Mucosa of stomach (tissue), 1 donor: ENCODE measurements around the gene ACBD6.
"Not testable (repeated sequence)": the region's sequence is repeated elsewhere in the genome, so short reads cannot be mapped to it uniquely, and the experiment has no call there.

Experiments
- H3K27me3 ChIP-seq: one replicate; pipeline ENCODE4 v1.7.0; 2013; ENCODE audit warnings: mild to moderate bottlenecking, low read length; ENCODE audit not compliant: control insufficient read depth, insufficient read depth
- H3K36me3 ChIP-seq: one replicate; pipeline ENCODE4 v1.7.0; 2013; ENCODE audit warnings: low read length; ENCODE audit not compliant: control insufficient read depth, insufficient read depth
- H3K4me1 ChIP-seq: one replicate; pipeline ENCODE4 v1.7.0; 2013; ENCODE audit warnings: mild to moderate bottlenecking, low read length; ENCODE audit not compliant: control insufficient read depth, insufficient read depth
- H3K4me3 ChIP-seq: one replicate; pipeline ENCODE4 v1.7.0; 2013; ENCODE audit warnings: low read length
- H3K9ac ChIP-seq: one replicate; pipeline ENCODE4 v1.7.0; 2013; ENCODE audit warnings: mild to moderate bottlenecking, low read length, moderate library complexity
- H3K9me3 ChIP-seq: one replicate; pipeline ENCODE4 v1.7.0; 2013; ENCODE audit warnings: mild to moderate bottlenecking, low read length, moderate library complexity; ENCODE audit not compliant: control insufficient read depth
- donor health status: Pancreatic carcinoma.

ACBD6 gene, protein sequence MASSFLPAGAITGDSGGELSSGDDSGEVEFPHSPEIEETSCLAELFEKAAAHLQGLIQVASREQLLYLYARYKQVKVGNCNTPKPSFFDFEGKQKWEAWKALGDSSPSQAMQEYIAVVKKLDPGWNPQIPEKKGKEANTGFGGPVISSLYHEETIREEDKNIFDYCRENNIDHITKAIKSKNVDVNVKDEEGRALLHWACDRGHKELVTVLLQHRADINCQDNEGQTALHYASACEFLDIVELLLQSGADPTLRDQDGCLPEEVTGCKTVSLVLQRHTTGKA

DNA sequence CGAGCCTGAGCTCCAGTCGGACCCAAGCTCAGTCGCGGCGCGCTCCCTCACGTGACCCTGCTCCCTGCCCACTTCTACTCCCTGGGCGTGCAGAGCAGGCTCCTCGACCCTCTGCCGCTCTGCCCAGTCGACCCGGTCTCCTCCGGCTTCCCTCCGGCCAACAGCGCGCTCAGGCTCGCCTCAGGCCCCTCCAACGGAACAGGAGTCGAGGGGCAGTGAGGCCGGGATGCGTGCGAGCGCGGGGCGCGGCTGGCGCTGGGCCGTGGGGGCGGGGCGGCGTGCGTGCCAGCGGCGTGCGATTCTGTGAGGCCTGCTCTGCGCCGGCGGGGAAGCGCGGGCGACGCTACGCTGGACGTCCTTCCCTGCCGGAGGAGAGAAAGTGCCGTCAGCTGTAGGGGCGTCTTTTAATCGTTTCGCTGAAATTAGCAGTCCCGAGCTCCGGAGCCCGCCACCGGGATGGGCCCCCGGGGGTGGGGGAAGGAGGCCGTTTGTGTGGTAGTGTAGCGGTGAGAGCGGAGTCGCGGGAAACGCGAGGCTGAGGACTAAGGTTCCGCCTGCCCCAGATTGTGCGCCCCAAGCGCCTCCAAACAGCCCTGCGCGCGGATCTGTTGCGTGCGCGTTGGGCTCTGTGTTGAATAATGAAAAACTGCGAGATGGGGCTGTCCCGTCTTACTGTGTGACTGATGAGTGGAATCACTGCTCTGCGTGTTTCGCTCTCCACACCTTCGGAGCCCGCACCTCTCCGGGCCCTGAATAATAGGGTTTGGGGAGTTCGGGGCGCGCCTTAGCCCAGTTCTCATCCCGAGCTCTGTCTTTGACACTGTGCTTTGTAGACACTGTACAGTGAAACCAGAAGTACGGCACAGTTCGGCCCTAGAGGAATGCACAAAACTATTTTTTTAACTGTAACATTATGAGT, at the start of gene ACBD6:
ACBD6 (minus strand) TSS at position 217 of the 919 bp plus-strand sequence. CDS start 311 bp downstream, outside the sequence.
- Histone ChIP-seq H3K4me3 (peak within 1 kb of the TSS; percentile 87), H3K36me3 (no peaks in the 10 kb centered on the region), H3K9me3 (no peaks in the 10 kb centered on the region), H3K4me1 (peaks cover 5% of the 10 kb centered on the region), H3K27me3 (no peaks in the 10 kb centered on the region), H3K9ac (peak within 1 kb of the TSS; percentile 78)

DNA sequence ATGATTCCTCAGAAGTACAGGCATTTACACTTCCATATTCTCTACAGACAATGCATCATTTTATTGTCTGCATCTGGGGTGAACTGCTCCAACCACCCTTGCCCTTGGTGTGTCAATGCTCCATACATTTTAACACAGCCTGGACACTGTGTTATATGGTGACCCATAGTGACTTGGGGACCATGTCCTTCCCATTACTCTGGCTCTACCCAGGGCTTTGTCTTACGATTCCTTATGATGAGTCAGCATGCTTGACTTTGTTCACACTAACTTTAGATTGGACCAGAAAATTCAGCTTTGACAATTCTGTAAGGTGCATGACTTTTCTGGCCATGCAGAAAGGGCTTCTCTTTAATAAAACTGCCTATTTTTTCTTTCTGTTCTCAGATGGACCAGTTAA, 49.6 kb upstream of the ACBD6 start:
- no peaks in the 10 kb centered on the region for H3K27me3 ChIP-seq
- no peak overlapping the region for H3K4me3 ChIP-seq
- H3K36me3 ChIP-seq: no peaks in the 10 kb centered on the region
- H3K4me1 ChIP-seq: no peaks in the 10 kb centered on the region
- H3K9ac ChIP-seq: no peak overlapping the region
- H3K9me3 ChIP-seq: no peaks in the 10 kb centered on the region

DNA sequence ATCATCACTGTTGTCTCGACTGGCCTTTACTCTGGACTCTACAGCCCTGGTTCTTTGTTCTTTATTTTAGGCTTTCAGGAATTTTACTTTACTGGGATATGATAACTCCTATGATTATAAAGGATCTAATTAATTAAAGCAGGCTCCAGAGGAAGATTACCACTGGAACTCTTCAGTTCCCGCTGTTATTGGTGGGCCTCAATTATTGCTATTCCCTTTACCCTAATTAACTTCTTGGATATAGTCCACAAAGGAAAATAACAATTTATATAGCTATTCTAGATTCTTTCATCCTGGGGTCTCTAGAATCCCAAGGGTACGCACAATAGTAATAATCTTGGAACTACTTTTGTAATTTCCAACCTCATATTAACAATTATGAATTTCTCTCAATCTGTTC, 47.9 kb upstream of the ACBD6 start:
- Histone ChIP-seq H3K4me1 (no peaks in the 10 kb centered on the region), H3K9me3 (no peaks in the 10 kb centered on the region), H3K9ac (no peak overlapping the region), H3K4me3 (no peak overlapping the region), H3K27me3 (no peaks in the 10 kb centered on the region), H3K36me3 (no peaks in the 10 kb centered on the region)

DNA sequence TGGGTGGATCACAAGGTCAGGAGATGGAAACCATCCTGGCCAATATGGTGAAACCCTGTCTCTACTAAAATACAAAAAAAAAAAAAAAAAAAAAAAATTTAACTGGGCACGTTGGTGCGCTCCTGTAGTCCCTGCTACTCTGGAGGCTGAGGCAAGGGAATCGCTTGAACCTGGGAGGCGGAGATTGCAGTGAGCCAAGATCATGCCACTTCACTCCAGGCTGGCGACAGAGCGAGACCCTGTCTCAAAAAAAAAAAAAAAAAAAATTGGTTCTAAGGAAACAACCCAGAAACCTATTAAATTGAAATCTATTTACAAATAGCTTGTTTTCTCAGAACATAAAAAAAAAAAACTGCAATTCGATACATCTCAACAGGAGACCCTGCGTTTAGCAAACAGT, 47.4 kb upstream of the ACBD6 start:
- H3K9ac ChIP-seq, H3K27me3 ChIP-seq, H3K4me3 ChIP-seq, H3K4me1 ChIP-seq, H3K9me3 ChIP-seq, H3K36me3 ChIP-seq: not testable (repeated sequence)

DNA sequence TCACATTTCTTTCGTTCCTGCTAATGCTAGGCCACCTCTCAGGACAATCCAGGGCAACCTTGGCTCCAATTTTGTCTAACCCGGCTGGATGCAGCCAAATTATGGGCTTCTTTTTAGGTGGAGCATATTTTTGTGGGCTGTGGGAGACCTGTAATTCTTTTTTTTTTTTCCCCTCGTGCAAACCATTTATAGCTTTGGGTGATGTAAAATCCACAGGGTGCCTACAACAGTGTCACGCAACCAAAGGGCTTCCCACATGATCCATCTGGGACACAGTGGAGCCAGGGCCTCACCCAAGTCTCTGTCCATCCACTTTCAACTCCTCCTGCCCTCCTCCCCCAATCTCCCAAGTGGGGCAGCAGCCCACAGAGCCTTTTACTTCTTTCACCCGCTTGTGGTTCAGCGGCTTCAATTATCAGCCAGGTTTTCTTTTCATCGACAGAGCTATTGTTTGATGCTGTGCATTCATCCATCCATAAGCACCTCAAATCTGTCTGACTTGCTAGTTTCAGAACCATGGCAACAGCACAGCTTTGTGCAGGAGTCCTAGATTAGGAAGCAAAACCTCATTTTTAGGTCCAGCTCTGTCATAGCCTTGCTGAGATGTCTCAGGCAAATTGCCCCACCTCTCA, 46.4 kb upstream of the ACBD6 start:
- Histone ChIP-seq H3K9me3 (no peaks in the 10 kb centered on the region), H3K36me3 (no peaks in the 10 kb centered on the region), H3K4me3 (no peak overlapping the region), H3K4me1 (no peaks in the 10 kb centered on the region), H3K9ac (no peak overlapping the region), H3K27me3 (no peaks in the 10 kb centered on the region)

DNA sequence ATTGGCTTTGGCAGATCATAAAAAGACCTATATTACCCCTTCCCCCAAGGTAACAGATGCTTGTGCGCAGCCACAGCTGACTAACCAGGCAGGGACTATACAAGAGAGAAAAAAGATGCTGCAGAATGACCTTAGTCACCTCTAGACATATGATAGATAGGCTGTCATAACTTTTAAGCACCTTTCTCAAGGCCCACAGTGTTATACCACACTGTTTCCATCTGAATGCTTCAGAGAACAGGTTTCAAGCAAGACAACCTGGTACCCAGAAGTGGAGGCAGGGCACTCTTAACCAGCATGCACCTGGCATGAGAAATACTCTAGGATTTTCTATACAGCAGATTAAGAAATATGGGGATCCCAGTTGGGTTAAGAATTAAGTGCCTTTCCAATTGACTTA, 43.6 kb upstream of the ACBD6 start:
- H3K9ac ChIP-seq: no peak overlapping the region
- no peaks in the 10 kb centered on the region for H3K27me3 ChIP-seq
- H3K4me3 ChIP-seq: no peak overlapping the region
- no peaks in the 10 kb centered on the region for H3K4me1 ChIP-seq
- no peaks in the 10 kb centered on the region for H3K36me3 ChIP-seq
- no peaks in the 10 kb centered on the region for H3K9me3 ChIP-seq

DNA sequence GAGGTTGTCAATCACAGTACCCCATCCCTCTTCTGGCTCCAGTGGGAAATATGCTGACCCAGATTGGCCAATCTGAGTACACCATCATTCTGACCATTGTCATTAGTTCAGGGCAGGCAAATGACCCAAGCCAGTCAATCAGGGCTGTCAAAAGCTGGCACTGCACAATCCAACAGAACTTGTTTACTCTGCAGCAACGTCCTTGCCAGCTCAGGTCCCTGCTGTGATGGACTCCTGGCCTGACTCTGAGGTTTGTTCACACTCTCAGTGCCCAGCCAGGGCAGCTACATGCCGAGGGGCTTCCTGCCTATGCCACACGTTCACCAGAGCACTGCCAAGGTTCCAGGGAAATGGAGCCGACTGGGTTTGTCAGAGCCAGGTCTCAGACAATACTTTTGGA, 41.7 kb upstream of the ACBD6 start:
- no peaks in the 10 kb centered on the region for H3K9me3 ChIP-seq
- no peak overlapping the region for H3K4me3 ChIP-seq
- no peaks in the 10 kb centered on the region for H3K4me1 ChIP-seq
- H3K9ac ChIP-seq: no peak overlapping the region
- no peaks in the 10 kb centered on the region for H3K36me3 ChIP-seq
- no peaks in the 10 kb centered on the region for H3K27me3 ChIP-seq

DNA sequence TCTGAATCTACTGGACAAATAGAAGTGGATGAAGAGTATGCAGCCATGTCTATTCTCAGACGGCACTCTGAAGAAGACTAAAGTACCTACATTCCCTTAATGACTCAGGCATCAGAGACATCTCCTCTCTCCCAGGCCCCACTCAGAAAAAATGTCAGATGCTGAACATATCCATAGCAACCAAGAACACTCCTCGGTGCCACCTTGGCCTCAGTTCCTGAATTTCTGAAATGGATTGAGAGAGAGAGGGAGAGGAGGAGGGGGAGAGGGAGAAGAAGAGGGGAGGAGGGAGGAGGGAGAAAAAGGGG, 40.4 kb upstream of the ACBD6 start:
- Histone ChIP-seq H3K27me3 (no peaks in the 10 kb centered on the region), H3K36me3 (no peaks in the 10 kb centered on the region), H3K9ac (no peak overlapping the region), H3K4me1 (no peaks in the 10 kb centered on the region), H3K4me3 (no peak overlapping the region), H3K9me3 (no peaks in the 10 kb centered on the region)

DNA sequence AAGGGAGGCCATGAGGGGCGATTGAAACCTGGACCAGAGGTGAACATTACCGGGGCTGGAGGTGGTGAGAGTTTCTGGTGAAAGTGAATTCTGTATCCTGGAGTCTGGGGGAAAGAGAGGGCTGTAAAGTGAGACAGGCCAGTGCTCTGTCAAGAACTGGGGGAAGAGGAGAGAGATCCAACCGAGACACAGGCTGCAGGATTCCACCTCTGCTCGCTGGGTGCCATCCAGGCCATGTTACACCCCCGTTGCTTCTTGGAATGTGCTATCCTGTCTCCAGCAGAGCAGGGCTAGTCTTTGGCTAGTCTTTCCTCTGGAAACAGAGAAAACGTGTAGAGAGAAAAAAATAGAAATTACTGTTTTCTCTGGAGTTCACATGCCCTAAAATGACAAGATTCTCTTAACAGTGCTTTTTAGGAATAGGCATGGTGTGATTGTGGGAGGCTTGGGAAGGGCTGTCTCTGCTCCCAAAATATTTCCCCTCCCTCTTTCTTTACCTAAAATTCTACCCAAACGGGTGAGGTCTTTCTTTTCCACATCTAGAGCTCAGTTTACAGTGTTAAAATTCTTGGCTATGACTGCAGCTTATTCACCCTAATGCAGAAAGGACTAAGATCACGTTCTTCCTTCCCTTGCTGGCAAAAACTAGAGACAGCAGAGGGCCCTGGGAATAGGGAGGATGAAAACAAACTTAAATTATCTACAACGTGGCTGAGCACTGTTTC, 39.9 kb upstream of the ACBD6 start:
- no peak overlapping the region for H3K4me3 ChIP-seq
- no peaks in the 10 kb centered on the region for H3K4me1 ChIP-seq
- H3K9ac ChIP-seq: no peak overlapping the region
- no peaks in the 10 kb centered on the region for H3K9me3 ChIP-seq
- H3K27me3 ChIP-seq: no peaks in the 10 kb centered on the region
- no peaks in the 10 kb centered on the region for H3K36me3 ChIP-seq

DNA sequence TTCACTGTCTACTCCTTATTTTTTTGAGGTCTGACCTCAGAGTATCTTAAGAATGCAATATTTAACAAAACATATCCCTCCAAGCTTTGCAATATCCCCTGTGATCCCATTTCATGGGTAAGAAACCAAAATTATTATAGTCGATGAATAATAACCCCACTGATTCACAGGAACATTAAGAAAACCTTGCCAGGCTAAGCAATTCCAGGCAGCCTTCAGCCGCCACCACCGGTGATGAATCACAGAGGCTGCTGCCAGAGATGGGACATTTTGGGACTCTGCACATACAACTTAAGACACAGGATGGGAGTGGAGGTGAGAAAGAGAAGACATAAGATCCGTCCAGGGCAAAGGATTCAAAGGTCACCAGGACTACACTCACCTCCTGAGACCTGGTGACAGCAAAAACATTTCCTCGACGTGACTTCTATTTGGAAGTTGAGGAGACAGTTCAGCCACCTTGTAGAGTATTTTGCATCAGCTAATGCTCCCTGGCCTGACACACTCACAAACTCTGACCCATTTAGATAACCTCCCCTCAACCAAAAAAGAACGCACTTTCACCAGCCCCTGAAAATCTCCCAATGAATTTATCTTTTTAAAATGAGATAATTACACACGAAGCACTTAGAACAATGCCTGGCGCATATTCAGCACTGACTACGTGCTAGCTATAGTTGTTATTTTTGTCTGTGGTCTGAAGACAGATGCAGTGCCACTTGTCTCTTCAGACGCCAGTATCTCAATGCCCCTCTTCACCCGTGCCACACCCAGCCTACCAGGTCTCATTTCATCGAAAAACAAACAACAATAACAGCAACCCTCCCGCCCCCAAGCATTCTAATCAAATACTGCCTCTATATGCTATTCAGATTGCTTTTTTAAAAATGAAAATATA, 38.6 kb upstream of the ACBD6 start:
- H3K4me3 ChIP-seq: no peak overlapping the region
- no peak overlapping the region for H3K9ac ChIP-seq
- H3K36me3 ChIP-seq: no peaks in the 10 kb centered on the region
- H3K27me3 ChIP-seq: peaks cover 8% of the 10 kb centered on the region
- no peaks in the 10 kb centered on the region for H3K9me3 ChIP-seq
- H3K4me1 ChIP-seq: no peaks in the 10 kb centered on the region

DNA sequence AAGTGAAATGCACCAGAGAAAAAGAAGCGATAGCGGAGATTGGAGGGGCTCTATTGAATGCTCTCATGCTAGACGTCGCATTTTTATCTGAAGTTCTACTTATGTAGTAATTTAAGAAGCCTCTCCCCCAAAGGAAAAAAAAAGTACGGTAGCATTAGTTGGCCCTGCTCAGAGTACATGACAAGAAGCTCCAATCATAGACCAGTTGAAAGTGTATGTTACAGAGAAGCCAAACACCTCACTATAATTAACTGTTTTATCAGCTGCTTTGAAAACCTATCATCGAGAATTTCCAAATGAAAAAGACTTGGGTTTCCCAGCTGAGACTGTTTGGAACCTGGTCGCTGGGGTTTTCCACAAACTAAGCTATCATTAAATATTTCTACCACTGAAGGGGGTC, 36.8 kb upstream of the ACBD6 start:
- Histone ChIP-seq H3K9ac (no peak overlapping the region), H3K4me3 (no peak overlapping the region), H3K36me3 (no peaks in the 10 kb centered on the region), H3K4me1 (no peaks in the 10 kb centered on the region), H3K27me3 (peaks cover 8% of the 10 kb centered on the region), H3K9me3 (no peaks in the 10 kb centered on the region)
